GM12878 (cell line): Measurements from ENCODE around the gene C1QTNF12. TPM values are rescaled to one million over a fixed set of nuclear protein-coding genes. Genes with fewer than 3 reads are reported as not detected.

ENCODE experiments used
- BACH1 ChIP-seq: fragments of 450-650 bp; IDR thresholded peaks from 2 replicates; pipeline ENCODE4 v1.6.1; 2017; ENCODE audit warnings: mild to moderate bottlenecking, borderline replicate concordance
- CHD2 ChIP-seq: IDR thresholded peaks from 2 replicates; pipeline ENCODE4 v1.6.1; 2011; ENCODE audit warnings: low read depth, low read length, improper control_type of control experiment, borderline replicate concordance
- HDAC6 ChIP-seq: fragments of 200-600 bp; sonication (generic); IDR thresholded peaks from one replicate; pipeline ENCODE4 v1.8.0; 2017; ENCODE audit warnings: antibody characterized with exemption; ENCODE audit not compliant: unreplicated experiment
- JUND ChIP-seq: IDR thresholded peaks from 2 replicates; pipeline ENCODE4 v1.6.1; 2012; ENCODE audit warnings: low read depth, mild to moderate bottlenecking, low read length, improper control_type of control experiment, moderate library complexity
- KLF5 ChIP-seq: fragments of 450-650 bp; IDR thresholded peaks from 2 replicates; pipeline ENCODE4 v1.6.1; 2014; ENCODE audit warnings: mild to moderate bottlenecking; ENCODE audit not compliant: partially characterized antibody
- NFYB ChIP-seq: IDR thresholded peaks from 2 replicates; pipeline ENCODE4 v1.6.1; 2011; ENCODE audit warnings: low read depth, mild to moderate bottlenecking, low read length, improper control_type of control experiment, moderate library complexity; ENCODE audit not compliant: insufficient read depth
- NR2C1 ChIP-seq: fragments of 450-650 bp; IDR thresholded peaks from 2 replicates; pipeline ENCODE4 v1.6.1; 2017; ENCODE audit warnings: antibody characterized with exemption, mild to moderate bottlenecking, moderate library complexity
- NRF1 ChIP-seq: conservative IDR thresholded peaks from 2 replicates; pipeline ENCODE4 v1.6.1; 2011; ENCODE audit warnings: mild to moderate bottlenecking, low read depth, low read length, improper control_type of control experiment
- PAX8 ChIP-seq: fragments of 450-650 bp; IDR thresholded peaks from 2 replicates; pipeline ENCODE4 v1.6.1; 2017; ENCODE audit warnings: mild to moderate bottlenecking, moderate library complexity
- RB1 ChIP-seq: fragments of 450-650 bp; formaldehyde crosslinking; IDR thresholded peaks from 2 replicates; pipeline ENCODE4 v1.6.1; 2017; ENCODE audit warnings: mild to moderate bottlenecking, borderline replicate concordance
- RCOR1 ChIP-seq: conservative IDR thresholded peaks from 2 replicates; pipeline ENCODE4 v1.6.1; 2012; ENCODE audit warnings: low read depth, low read length, improper control_type of control experiment
- RELA ChIP-seq: fragments of 450-650 bp; IDR thresholded peaks from 2 replicates; pipeline ENCODE4 v1.8.0; 2014; ENCODE audit warnings: borderline replicate concordance; ENCODE audit not compliant: partially characterized antibody
- RUNX3 ChIP-seq: IDR thresholded peaks from 2 replicates; pipeline ENCODE4 v1.6.1; 2012; ENCODE audit warnings: low read length, inconsistent platforms
- TCF3 ChIP-seq: IDR thresholded peaks from 2 replicates; pipeline ENCODE4 v1.6.1; 2012; ENCODE audit warnings: low read depth, mild to moderate bottlenecking, low read length, borderline replicate concordance; ENCODE audit not compliant: insufficient read depth
- USF2 ChIP-seq: IDR thresholded peaks from 2 replicates; pipeline ENCODE4 v1.6.1; 2011; ENCODE audit warnings: low read depth, low read length, improper control_type of control experiment, borderline replicate concordance
- ZNF24 ChIP-seq: fragments of 450-650 bp; IDR thresholded peaks from 2 replicates; pipeline ENCODE4 v1.6.1; 2017; ENCODE audit warnings: antibody characterized with exemption, mild to moderate bottlenecking
- ZNF592 ChIP-seq: fragments of 450-650 bp; IDR thresholded peaks from 2 replicates; pipeline ENCODE4 v1.6.1; 2017; ENCODE audit warnings: mild to moderate bottlenecking, moderate library complexity
- ZSCAN29 ChIP-seq: fragments of 450-650 bp; IDR thresholded peaks from 2 replicates; pipeline ENCODE4 v1.6.1; 2017; ENCODE audit warnings: mild to moderate bottlenecking, moderate library complexity
- polyA plus RNA-seq, 11 experiments: library from polyadenylated mRNA; depleted of rRNA in 4 of 11; unstranded in 6 of 11; stranded (reverse) in 5 of 11; fragments of >200 nt; fragmentation: Nextera tagmentation in 4 of 11; fragmentation: Illumina TruSeq in 1 of 11; extraction: Ambion mirVana in 4 of 11; extraction: Trizol in 1 of 11; gene quantifications; 1 replicate in 1 of 11; 2 replicates in 10 of 11; pipeline versions ENCODE4 v1.2.1 to v1.2.3, GENCODE V29; 2011 to 2016; ENCODE audit warnings: inconsistent platforms in 2 of 11, missing spikeins in 2 of 11, low read depth in 1 of 11
- total RNA-seq, 4 experiments: library from RNA; depleted of rRNA in 3 of 4; stranded (reverse); fragments of >200 nt in 3 of 4; fragmentation: Illumina TruSeq in 1 of 4; extraction: Trizol in 1 of 4; gene quantifications; 2 replicates each; pipeline versions ENCODE4 v1.2.1 to v1.2.3, GENCODE V29; 2013 to 2021
- TF ChIP-seq, protein P1 (sequence below): fragments of 150-350 bp; IDR thresholded peaks from 2 replicates; pipeline ENCODE4 v1.6.1; 2016; ENCODE audit warnings: low read depth, low read length
- TF ChIP-seq, protein P2 (sequence below): IDR thresholded peaks from 2 replicates; pipeline ENCODE4 v1.6.1; 2012; ENCODE audit warnings: low read depth, low read length, improper control_type of control experiment

C1QTNF12 gene
- total and polyA plus RNA-seq, 10 of the 15 experiments (the other 5 are each of a cell fraction or from before 2014, with no cell fraction given), result 0.17 to 1.0 (median 0.31) TPM; not detected in 5

GRCh38 chr1:1231400-1232207, 14.9 kb downstream of the C1QTNF12 start, which contains the start of gene SDF4 (continued):
- TF ChIP-seq NRF1 (peak; percentile 85), NR2C1 (peak; percentile 92), RUNX3 (peak; percentile 69), KLF5 (no peak), HDAC6 (peak; percentile 72), RCOR1 (peak; percentile 92; the same call in 1 of the 2 replicates), RELA (peak; percentile 83), ZNF24 (peak; percentile 43; the same call in 1 of the 2 replicates), ZNF592 (peak; percentile 52), NFYB (peak; percentile 91), ZSCAN29 (peak; percentile 39; the same call in 1 of the 2 replicates), BACH1 (peak; percentile 91), JUND (0 out of 2 replicates have a peak, but pooled peaks have one; percentile 16), PAX8 (no peak), CHD2 (peak; percentile 81; the same call in 1 of the 2 replicates), RB1 (peak; percentile 97), TCF3 (0 out of 2 replicates have a peak, but pooled peaks have one; percentile 38), USF2 (peak; percentile 94)
- TF ChIP-seq, protein P1, sequence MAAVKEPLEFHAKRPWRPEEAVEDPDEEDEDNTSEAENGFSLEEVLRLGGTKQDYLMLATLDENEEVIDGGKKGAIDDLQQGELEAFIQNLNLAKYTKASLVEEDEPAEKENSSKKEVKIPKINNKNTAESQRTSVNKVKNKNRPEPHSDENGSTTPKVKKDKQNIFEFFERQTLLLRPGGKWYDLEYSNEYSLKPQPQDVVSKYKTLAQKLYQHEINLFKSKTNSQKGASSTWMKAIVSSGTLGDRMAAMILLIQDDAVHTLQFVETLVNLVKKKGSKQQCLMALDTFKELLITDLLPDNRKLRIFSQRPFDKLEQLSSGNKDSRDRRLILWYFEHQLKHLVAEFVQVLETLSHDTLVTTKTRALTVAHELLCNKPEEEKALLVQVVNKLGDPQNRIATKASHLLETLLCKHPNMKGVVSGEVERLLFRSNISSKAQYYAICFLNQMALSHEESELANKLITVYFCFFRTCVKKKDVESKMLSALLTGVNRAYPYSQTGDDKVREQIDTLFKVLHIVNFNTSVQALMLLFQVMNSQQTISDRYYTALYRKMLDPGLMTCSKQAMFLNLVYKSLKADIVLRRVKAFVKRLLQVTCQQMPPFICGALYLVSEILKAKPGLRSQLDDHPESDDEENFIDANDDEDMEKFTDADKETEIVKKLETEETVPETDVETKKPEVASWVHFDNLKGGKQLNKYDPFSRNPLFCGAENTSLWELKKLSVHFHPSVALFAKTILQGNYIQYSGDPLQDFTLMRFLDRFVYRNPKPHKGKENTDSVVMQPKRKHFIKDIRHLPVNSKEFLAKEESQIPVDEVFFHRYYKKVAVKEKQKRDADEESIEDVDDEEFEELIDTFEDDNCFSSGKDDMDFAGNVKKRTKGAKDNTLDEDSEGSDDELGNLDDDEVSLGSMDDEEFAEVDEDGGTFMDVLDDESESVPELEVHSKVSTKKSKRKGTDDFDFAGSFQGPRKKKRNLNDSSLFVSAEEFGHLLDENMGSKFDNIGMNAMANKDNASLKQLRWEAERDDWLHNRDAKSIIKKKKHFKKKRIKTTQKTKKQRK, result no peak
- TF ChIP-seq, protein P2, sequence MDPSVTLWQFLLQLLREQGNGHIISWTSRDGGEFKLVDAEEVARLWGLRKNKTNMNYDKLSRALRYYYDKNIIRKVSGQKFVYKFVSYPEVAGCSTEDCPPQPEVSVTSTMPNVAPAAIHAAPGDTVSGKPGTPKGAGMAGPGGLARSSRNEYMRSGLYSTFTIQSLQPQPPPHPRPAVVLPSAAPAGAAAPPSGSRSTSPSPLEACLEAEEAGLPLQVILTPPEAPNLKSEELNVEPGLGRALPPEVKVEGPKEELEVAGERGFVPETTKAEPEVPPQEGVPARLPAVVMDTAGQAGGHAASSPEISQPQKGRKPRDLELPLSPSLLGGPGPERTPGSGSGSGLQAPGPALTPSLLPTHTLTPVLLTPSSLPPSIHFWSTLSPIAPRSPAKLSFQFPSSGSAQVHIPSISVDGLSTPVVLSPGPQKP, result 0 out of 2 replicates have a peak, but pooled peaks have one; percentile 54
